GM19452 (cell line): Measurements from ENCODE around the gene OCA2.
"Not testable (repeated sequence)": the region's sequence is repeated elsewhere in the genome, so short reads cannot be mapped to it uniquely, and the experiment has no call there.

ENCODE experiments used
- ATAC-seq: cut with Tn5 transposase; IDR thresholded peaks from one replicate; pipeline ENCODE4 v1.9.1; 2021; ENCODE audit not compliant: unreplicated experiment

Gene OCA2

DNA sequence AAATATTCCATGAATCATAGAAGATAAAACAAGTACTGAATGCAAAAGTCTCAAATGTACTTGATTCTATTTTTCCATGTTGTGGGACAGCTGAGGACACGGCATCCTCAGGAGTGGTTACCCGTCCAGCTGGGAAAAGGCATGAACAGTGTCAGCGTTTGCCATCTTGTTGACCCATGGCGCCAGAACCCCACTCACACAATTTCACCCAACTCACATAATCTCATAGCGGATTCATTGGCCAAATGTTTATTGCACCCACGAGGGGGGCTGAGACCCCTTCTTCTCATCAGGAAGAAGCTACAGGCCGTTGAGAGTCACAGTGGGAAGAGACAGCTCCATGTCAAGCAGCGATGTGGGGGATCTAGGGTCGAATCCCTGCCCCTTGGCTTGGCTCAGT, 72.9 kb downstream of the OCA2 start:
- no peak for ATAC-seq

GRCh38 chr15:28025413-28025812, 73.7 kb downstream of the OCA2 start:
- no peak for ATAC-seq

DNA sequence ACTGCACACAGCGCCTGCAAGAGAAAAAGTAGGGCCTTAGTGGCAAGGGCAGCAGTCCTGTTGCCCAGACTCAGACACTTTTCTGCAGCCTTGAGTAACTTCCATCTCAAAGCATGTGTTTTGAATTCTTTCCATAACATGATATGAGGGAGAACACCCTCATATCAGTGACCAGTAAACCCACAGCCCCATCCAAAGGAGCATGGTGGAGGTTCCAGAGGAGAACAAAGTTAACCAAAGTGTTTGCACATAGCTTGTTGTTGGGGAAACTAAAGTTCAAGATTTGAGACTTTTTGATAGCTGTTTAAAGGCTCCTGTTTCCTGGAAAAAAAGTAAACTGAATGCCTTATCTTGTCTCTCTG, 74.2 kb downstream of the OCA2 start:
- ATAC-seq: no peak

DNA sequence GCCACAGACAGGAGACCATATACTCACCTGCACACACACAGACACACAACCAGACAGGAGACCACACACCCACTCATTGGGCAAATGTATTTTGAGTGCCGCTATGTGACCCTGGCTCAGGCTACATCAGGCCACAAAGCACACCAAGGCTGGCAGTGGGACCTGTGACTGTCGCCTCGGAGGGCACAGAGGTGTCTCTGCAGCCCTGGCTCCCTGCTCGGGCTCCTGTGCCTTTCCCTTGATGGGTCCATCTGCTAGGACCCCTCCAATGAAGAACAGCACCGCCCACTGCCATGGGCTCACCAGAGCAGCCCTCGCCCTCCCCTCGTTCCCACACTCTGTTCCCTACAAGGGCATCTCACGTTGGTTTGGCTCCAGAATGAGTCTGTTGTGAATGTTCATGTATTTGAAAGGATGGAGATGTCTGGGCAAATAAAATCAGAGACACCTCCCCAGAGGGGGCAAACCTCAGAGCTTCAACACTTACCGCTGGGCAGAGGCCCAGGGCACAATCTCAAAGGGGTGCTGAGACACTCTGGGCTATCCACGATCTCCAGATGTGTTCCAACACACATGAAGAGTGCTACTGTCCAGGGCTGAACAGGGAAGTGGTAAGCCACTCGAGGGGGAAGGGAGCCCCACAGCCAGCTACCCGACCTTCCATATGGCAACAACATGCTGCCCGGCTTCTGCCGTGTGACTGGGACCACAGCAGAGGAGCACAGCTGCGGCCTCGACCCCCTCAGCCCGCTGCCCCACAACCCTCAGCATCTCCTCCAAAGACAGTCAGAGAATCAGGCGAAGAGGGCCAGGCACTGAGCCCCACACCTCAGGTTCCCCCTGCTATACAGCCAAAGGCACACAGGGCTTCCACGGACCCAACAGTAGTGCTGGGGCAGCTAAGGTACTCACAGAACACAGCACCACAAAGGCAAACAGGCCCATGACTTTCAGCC, 74.9 kb downstream of the OCA2 start:
- ATAC-seq: no peak

- no peak for ATAC-seq
Observed at GRCh38 chr15:28023422-28023821, 75.7 kb downstream of the OCA2 start.

GRCh38 chr15:28022961-28023360, 76.2 kb downstream of the OCA2 start:
- no peak for ATAC-seq

DNA sequence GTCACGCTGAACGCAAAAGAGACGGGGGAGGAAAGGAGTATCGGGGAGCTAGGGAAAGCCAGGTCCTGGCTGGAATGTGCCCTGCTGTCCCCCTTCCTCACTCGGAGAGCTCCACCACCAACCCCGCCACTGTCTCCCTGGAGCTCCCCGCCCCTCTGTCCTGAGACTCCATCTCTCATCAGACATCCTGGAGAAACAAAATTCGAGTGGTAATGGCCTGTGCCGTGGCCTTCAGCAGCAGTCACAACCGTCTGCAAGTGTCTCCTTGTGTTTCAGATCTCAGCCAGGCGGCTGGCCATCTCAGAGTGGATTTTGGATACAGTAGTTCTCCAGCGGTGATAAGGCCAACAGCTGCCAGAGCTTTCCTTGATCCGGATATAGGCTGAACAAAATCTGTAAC, 76.9 kb downstream of the OCA2 start:
- no peak for ATAC-seq

DNA sequence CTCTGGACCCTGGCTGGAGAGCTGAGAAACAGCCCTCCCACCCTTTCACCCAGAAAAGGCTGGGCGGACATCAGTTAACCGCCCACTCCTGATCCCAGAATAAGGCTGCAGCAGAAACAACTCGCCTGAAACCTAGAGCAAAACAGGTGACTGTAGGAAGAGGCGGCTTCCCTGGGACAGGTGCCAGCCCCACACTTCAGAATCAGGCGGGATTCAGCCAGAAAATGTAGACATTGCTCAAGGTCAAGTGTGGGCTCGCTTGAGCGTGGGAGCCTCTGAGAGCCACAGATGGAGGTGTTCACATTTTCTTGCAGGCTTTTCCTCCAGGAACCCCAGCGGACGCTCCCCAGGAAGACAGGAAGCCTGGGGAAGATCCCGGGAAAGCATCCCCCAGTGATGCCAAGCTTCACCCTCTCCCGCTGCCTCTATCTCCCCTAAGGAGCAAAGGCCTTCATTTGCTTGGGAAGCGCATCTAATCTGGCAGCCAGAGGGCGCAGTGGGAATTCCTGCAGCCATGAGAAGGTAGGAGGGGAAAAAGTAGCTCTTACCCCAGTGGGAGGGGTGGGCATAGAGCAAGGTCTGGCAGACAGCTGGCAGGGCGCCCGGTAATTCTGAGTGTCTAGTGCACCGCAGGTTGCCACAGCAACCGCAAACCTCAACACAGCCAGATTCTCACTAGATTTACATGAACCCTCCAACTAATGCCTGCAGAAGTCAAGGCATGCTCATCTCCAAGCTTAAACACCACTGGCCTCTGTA, 77.7 kb downstream of the OCA2 start:
- no peak for ATAC-seq

DNA sequence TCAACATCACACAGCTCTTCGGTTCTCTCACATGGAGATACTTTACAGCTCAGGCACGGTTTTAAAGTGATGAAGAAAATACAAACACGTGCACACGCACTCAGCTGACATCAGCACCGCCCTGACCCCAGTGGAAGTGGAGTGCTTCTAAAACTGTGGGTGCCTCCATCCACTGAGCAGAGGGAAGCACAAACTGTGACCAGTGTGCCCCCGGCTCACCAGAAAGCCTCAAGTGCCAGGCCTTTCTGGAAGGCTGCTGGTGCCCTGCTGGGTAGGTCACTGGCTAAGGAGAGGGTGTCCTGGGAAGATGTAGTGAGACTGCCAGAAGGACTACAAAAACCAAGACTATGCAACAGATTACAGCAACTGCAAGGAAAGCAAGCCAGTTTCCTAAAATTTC, 78.5 kb downstream of the OCA2 start:
- ATAC-seq: no peak

DNA sequence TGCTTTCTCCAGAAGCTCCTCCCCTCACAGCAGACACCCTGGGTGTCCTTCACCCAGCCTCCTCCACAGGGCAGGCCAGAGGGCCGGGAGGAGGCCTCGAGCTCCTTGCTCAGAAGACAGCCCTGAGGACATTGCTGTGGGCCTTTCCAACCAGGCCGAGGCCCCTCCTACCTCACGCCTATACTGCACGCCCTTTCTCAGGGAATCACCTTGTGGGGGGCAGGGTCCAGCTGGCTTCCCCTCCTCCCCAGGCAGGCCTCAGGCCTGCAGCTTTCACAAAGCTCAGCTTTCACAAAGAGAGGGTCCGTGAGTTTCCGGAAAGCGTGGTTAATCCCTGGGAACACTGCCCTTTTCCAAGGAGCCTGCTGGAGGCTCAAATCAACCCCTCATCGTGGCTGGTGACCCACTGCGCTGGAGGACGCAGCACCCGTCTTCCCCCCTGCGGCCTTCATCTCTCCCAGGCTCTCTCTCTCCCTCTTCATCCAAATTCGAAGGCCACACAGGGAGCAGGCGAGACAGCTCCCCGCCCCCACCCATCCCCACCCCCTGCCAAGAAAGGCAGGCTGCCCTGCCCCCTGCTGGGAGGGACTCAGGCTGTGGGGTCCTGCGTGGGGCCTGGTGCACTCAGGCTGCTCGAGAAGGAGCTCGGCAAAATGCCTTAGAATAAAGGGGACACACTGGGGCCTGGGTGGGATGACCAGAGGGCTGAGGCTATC, 79.4 kb downstream of the OCA2 start:
- ATAC-seq: no peak

GRCh38 chr15:28018291-28019044, 80.6 kb downstream of the OCA2 start:
- no peak for ATAC-seq

DNA sequence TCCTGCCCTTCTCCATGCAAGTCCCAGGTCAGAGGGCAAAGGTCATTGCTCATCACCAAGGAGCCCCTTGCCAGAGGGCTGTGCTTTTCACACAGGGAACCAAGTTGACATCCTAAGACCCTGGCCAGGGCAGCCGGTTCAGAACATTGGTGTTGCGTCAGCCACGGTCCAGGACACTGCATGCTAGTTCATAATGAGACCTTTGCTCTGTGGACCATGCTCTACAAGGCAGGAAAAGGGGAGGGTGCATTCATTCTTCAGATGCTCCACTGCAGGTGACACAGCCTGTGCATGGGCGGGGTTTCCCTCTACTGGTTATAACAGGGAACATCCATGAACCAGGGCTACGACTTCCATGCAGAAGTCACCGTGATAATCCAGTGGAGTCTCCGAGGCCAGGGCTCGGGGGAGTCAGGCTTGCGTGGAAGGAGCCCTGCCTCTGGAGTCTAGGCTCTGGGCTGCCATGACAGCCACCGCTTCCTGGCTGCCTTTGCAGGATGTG, 81.6 kb downstream of the OCA2 start:
- no peak for ATAC-seq

DNA sequence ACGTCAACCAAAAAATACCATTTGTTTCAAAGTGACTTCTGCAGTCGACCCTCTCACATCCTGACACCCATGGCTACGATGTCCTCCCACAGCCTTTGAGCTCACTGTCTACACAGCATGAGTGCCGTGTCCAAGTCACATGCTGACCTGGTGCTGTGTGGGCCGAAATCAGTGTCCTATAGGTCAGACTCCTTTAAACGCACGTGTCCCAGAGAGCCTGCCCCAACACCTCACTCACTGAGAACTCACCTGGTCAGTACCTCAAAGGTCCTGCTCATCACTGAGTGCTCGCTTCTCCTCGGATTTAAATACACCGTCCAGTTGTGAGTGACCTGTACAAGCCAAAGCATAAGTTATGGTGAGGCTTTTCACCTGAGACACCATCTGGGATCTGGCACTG, 83.3 kb downstream of the OCA2 start:
- no peak for ATAC-seq

DNA sequence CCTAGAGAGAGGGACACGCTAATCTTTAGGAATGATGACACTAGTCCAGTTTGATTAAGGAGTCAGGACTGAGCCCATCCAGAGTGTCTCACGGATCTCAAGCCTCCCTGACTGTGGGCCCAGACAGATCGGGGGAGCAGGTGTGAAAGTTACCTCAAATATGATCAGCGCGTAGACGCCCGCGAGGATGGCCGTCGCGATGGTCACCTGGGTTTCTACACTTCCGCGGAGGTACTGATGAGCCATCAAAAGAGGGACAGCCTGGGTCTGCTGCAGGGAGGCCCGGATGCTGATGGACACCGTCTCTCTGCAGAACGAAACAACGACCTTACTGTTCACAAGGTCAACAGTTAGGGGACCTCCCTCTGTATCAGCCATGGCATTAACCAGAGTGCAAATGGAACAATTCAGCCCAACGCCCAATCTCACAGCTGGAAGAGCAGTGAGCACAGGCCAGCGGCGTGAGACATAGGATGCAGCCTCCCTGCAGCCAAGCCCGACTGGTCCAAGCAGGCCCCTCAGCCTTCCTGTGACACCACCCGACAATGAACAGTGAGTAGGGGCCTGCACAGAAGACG, 84.4 kb downstream of the OCA2 start:
- no peak for ATAC-seq

GRCh38 chr15:28013976-28014375, 85.1 kb downstream of the OCA2 start:
- ATAC-seq: no peak

GRCh38 chr15:28013480-28013879, 85.6 kb downstream of the OCA2 start:
- no peak for ATAC-seq

GRCh38 chr15:28012231-28012630, 86.9 kb downstream of the OCA2 start:
- ATAC-seq: no peak

DNA sequence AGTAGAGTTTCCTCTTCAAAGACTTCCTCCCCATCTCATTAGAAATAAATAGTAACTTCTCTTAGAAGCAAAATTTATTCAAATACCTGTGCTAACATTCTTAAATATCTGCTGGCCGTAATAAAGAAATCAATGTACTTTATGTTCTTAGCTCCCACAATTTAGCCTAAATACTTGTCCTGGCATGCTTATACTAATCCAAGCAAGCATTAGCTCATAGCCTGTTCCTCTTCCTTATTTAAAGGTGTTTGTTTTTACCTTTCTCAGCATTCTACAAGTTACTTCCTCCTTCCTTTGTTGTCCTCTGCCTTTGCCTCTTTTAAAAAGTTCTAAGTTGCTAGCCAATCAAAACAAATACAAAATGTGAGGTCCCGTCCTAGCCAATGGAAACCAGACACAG, 90.9 kb downstream of the OCA2 start:
- ATAC-seq: not testable (repeated sequence)

DNA sequence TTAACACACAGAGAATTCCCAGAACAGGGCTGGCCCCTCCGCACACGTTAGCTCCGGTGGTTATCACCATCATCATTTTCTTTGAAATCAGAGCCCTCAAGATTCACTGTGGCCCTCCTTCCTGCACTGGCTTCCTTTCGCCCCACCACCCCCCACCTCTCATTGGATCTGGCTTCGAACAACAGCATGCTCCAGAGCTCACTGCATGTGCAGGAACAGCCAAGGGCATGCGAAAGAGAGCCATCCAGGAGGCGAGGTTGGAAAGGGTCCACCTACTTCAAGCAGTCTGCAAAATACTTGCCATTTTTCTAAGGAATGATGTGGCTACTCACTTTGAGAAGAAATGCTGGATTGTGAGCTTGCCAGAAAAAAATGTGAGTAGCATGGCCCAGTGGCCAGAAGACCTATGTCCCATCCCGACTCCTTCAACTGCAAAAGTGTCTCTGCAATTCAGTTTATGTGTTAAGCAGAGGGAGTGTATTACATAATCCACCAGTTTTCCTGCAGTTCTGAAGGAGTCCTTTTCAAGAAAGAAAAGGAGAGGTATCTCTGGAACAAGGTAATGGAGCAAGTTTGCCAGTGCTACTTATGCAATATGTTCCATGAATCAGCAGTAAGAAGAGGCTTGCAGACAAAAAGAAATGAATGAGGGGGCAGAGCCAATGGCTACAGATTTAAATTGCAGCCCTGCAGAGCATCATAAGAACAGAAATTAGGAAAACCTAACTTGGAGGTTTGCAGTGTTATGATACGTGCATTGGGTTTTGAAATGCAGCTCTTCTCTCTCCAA, 92.8 kb downstream of the OCA2 start:
- ATAC-seq: no peak
